NCI-H1048 (cell line): ENCODE results near the gene ANKRD28.
A peak's percentile ranks its signal among the peaks of the same experiment; 100 is the strongest.
"Not testable (repeated sequence)": the region's sequence is repeated elsewhere in the genome, so short reads cannot be mapped to it uniquely, and the experiment has no call there.

Experiments
- DNase-seq: peaks from one replicate; lab custom pipeline; 2025; lab: John Stamatoyannopoulos, UW

ANKRD28 gene

DNA sequence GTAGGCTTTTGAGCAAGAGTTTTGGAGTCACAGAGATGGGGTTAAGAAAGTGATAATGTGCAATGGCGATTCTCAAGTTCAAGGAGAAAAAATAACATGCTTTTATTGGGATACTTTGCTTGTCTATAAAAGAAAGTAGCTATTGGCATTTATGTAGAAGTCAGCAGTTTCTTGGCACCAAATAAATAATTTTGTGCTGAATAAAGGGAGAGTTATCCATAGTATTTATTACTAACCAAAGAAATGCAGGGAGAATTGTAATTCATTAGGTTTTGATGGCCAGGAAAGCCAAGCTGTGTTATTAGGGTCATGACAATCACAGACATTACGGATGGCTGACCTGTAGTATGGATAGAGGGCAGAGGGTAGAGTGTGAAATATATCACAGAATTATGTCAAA lies 163.1 kb downstream of the ANKRD28 start:
- no peak for DNase-seq

- DNase-seq: no peak
Measured at GRCh38 chr3:15633766-15634598, 163.8 kb downstream of the ANKRD28 start.

GRCh38 chr3:15633159-15633558 lies 164.6 kb downstream of the ANKRD28 start:
- DNase-seq: no peak

DNA sequence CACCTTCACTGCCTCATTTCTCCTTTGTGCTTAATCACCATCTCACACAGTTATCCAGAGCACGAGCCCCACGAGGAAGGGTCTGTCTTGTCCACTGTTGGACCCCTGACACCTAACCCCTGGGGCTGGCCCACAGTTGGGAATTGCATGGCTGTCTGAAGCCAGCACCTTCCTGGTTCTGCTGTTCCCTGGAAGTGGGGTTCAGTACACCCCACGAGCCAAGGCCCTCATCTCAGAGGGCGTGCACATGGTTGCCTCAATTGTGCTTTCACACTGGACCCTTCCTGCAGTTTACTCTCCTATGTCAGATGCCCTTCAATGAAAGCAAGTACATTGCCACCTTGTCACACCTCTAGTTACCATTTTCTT lies 165.6 kb downstream of the ANKRD28 start:
- DNase-seq: no peak

DNA sequence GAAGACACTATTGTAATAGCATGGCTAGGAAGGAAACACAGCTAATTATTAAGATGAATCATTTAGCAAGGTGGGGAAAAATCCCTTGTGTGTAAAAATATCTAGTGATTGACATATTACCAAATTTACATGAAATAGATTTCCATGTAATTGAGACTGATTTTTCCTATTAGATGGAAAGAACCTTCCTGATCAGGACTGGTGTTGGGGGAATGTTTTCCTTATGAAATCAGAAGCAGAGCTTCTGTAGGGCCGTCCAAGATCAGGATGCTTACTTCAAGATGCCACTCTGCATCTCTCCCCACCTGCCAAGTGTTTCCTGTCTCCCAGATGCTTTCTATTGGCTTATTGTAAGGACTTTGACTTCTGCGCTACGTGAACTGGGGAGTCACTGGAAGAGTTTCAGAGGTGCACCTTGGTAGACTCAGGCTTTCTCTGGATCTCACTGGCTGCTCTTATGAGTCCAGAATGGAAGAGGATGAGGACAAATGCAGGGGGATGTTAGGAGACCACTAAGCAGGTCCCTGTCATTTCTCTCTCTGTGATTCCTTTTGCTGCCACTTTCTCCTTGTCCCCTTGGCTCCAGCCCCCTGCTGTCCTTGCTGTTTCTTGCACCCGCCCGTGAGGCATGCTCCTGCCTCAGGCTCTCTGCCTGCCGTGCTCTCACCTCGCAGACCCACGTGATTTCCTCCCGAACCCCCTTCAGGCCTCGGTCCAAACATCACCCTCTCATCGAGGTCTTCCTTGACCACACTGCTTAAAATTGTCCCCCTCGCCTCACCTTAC lies 166.2 kb downstream of the ANKRD28 start:
- DNase-seq: no peak

- DNase-seq: no peak
Measured at GRCh38 chr3:15630646-15631350, 167.0 kb downstream of the ANKRD28 start.

DNA sequence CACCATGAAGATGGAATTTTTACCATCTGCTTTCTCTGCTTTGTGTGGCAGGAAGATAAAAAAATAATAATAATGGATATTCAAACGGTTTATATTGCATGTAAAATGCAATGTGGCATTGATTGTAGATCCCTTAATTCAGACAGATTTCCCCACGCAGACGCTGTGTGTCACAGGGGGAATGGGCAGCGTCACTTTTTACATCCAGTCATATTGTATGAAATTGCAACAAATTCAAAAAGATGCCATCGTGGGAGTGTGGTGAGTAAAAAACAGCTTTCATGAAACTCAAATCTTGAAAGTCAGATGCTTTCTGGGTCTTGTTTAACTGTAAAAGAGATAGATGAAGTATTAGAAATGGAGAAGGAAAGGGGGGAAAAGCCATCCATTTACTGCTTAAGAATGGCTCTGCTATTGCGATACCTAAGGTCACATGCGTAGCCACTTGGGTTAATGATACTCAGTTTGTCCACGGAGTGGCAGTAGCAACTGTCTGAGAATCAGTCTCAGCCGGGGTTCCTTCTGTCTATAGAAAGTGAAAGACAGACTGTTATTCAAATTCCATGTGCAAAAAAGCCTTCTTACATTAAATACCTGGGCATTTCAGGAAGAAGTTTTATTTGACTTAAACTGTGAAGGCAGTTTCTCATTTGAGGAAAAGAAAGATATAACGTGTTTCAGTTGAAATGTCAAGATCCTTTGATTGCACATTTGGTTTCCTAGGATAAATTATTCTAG lies 167.8 kb downstream of the ANKRD28 start:
- peak; percentile 65 for DNase-seq

DNA sequence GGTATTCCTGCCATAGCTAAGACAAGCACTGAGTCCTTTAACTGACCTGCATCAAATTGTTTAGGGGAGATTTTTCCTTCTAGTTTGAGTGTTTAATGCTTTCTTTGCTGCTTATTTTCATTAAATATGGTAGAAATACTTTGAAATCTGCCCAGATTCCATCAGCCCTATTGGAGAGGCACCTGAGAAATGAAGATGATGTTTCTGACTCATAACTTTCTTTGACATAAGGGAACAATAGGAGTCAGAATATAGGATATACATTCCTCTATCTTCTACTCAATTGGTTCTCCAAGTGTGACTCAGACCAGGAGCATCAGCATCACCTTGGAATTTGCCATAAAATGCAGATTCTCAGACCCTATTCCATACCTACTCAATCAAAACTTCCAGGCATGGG lies 168.8 kb downstream of the ANKRD28 start:
- no peak for DNase-seq

DNA sequence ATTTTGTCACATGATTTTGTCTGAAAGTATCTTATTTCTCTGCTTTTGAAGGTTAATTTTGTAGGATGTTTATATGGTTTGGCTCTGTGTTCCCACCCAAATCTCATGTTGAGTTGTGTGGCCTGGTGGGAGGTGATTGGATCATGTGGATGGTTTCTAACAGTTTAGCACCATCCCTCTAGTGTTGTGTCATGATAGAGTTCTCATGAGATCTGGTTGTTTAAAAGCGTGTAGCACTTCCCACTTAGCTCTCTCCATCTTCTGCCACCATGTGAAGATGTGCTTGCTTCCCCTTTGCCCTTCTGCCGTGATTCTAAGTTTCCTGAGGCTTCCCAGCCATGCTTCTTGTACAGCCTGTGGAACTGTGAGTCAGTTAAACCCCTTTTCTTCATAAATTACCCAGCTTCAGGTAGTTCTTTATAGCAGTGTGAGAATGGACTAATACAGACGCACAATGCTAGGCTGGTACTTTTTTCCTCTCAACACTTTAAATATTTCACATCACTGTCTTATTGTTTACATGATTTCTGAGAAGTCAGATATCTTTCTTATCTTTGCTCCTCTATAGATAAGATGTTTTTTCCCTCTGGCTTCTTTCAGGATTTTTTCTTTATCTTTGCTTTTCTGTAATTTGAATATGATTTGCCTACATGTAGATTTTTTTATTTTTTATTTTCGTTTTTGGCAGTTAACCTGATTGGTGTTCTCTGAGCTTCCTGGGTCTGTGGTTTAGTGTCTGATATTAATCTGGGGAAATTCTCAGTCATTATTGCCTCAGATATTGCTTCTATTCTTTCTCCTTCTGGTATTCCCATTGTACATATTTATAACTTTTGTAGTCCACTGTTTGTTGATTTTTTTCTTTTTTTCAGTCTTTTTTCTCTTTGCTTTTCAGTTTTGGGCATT lies 174.0 kb downstream of the ANKRD28 start:
- no peak for DNase-seq

- DNase-seq: not testable (repeated sequence)
Measured at GRCh38 chr3:15619659-15620464, 177.9 kb downstream of the ANKRD28 start.
